Suprapubic skin (tissue), 4 donors: Measurements from ENCODE around the gene MPHOSPH6. TPM values are rescaled to one million over a fixed set of nuclear protein-coding genes. Genes with fewer than 3 reads are reported as not detected.

Source experiments
- DNase-seq, 2 donors: peaks; one replicate each; pipeline ENCODE4 v3.0.0-alpha.2; 2019; ENCODE audit warnings: low spot score in 2 of 2
- H3K27ac ChIP-seq: fragments of 200-600 bp; sonication (generic); one replicate; pipeline ENCODE4 v1.5.1; 2019
- H3K27me3 ChIP-seq: fragments of 200-600 bp; sonication (generic); one replicate; pipeline ENCODE4 v1.5.1; 2019
- H3K36me3 ChIP-seq: fragments of 200-600 bp; sonication (generic); one replicate; pipeline ENCODE4 v1.5.1; 2019
- H3K4me1 ChIP-seq: fragments of 200-600 bp; sonication (generic); one replicate; pipeline ENCODE4 v1.5.1; 2019
- H3K4me3 ChIP-seq: fragments of 200-600 bp; sonication (generic); one replicate; pipeline ENCODE4 v1.5.1; 2019; ENCODE audit warnings: mild to moderate bottlenecking
- H3K9me3 ChIP-seq: fragments of 200-600 bp; sonication (generic); one replicate; pipeline ENCODE4 v1.5.1; 2019
- CTCF ChIP-seq, 2 donors: fragments of 200-600 bp in 1 of 2; fragments of 450-650 bp in 1 of 2; sonication (generic) in 1 of 2; IDR thresholded peaks; one replicate each; pipeline ENCODE4 v1.5.1; 2016 to 2019; ENCODE audit warnings: antibody characterized with exemption in 2 of 2, mild to moderate bottlenecking in 1 of 2, moderate library complexity in 1 of 2
- EP300 ChIP-seq: sonication (generic); formaldehyde crosslinking; IDR thresholded peaks from one replicate; pipeline ENCODE4 v1.6.1; 2017; ENCODE audit warnings: antibody characterized with exemption
- POLR2A ChIP-seq, 2 donors: fragments of 450-650 bp; IDR thresholded peaks; one replicate each; pipeline ENCODE4 v1.6.1; 2017; ENCODE audit warnings: antibody characterized with exemption in 2 of 2, mild to moderate bottlenecking in 2 of 2, moderate library complexity in 2 of 2
- POLR2AphosphoS5 ChIP-seq, 3 donors: sonication (generic); formaldehyde crosslinking; IDR thresholded peaks; one replicate each; pipeline ENCODE4 v1.6.1; 2017; ENCODE audit warnings: antibody characterized with exemption in 3 of 3
- WGBS: methylation state at CpG from one replicate; pipeline ENCODE4 v1.1.5; 2018; 5-methylcytosine and 5-hydroxymethylcytosine counted together
- total RNA-seq, 4 donors: library from RNA; depleted of rRNA; stranded (reverse); fragments of >200 nt; gene quantifications; one replicate each; pipeline ENCODE4 v1.1.0, GENCODE V29; 2016

Gene MPHOSPH6
- total RNA-seq, 4 donors from 2014 or later = 26.2 to 58.0 (median 33.5) TPM

- Histone ChIP-seq H3K36me3 (no peaks in the 10 kb centered on the region), H3K4me3 (no peak overlapping the region), H3K9me3 (no peaks in the 10 kb centered on the region), H3K27me3 (peaks cover 4% of the 10 kb centered on the region), H3K27ac (no peak overlapping the region), H3K4me1 (peaks cover 14% of the 10 kb centered on the region)
- TF ChIP-seq POLR2A (IDR thresholded peaks at IDR 0.05) (no peak), EP300 (no peak), POLR2AphosphoS5 (IDR thresholded peaks at IDR 0.05) (no peak), CTCF (IDR thresholded peaks at IDR 0.05) (no peak)
- DNase-seq = no peak
- WGBS = 88% methylated on average over 2 of the region's 2 CpGs
Observed at GRCh38 chr16:82190386-82190785, 20.4 kb upstream of the MPHOSPH6 start.

GRCh38 chr16:82187829-82188228 is 17.8 kb upstream of the MPHOSPH6 start:
- peaks cover 4% of the 10 kb centered on the region for H3K27me3 ChIP-seq
- H3K4me3 ChIP-seq = no peak overlapping the region
- peaks cover 14% of the 10 kb centered on the region for H3K4me1 ChIP-seq
- DNase-seq = no peak
- TF ChIP-seq POLR2A (IDR thresholded peaks at IDR 0.05) (no peak), CTCF (IDR thresholded peaks at IDR 0.05) (no peak), POLR2AphosphoS5 (IDR thresholded peaks at IDR 0.05) (no peak), EP300 (no peak)
- no peaks in the 10 kb centered on the region for H3K36me3 ChIP-seq
- whole genome bisulfite sequencing = 55% methylated on average over 1 of the region's 1 CpG
- H3K27ac ChIP-seq = no peak overlapping the region
- H3K9me3 ChIP-seq = no peaks in the 10 kb centered on the region

GRCh38 chr16:82185012-82185411 is 15.0 kb upstream of the MPHOSPH6 start:
- no peak overlapping the region for H3K27ac ChIP-seq
- H3K9me3 ChIP-seq = no peaks in the 10 kb centered on the region
- no peak for TF ChIP-seq CTCF (IDR thresholded peaks at IDR 0.05)
- no peak for TF ChIP-seq POLR2A (IDR thresholded peaks at IDR 0.05)
- TF ChIP-seq POLR2AphosphoS5 (IDR thresholded peaks at IDR 0.05) = no peak
- TF ChIP-seq EP300 = no peak
- H3K4me3 ChIP-seq = no peak overlapping the region
- H3K27me3 ChIP-seq = peaks cover 4% of the 10 kb centered on the region
- no peaks in the 10 kb centered on the region for H3K36me3 ChIP-seq
- H3K4me1 ChIP-seq = peaks cover 13% of the 10 kb centered on the region
- DNase-seq = no peak

- no peak overlapping the region for H3K27ac ChIP-seq
- no peak for TF ChIP-seq EP300
- TF ChIP-seq CTCF (IDR thresholded peaks at IDR 0.05) = no peak
- no peak for TF ChIP-seq POLR2AphosphoS5 (IDR thresholded peaks at IDR 0.05)
- TF ChIP-seq POLR2A (IDR thresholded peaks at IDR 0.05) = no peak
- no peak for DNase-seq
- no peaks in the 10 kb centered on the region for H3K36me3 ChIP-seq
- no peaks in the 10 kb centered on the region for H3K9me3 ChIP-seq
- H3K4me3 ChIP-seq = no peak overlapping the region
- H3K4me1 ChIP-seq = peaks cover 5% of the 10 kb centered on the region
- 87% methylated on average over 5 of the region's 5 CpGs for WGBS
- H3K27me3 ChIP-seq = peaks cover 8% of the 10 kb centered on the region
Observed at GRCh38 chr16:82184213-82184612, 14.2 kb upstream of the MPHOSPH6 start.

GRCh38 chr16:82183004-82183397 is 13.0 kb upstream of the MPHOSPH6 start:
- H3K27me3 ChIP-seq = peaks cover 9% of the 10 kb centered on the region
- 88% methylated on average over 1 of the region's 1 CpG for WGBS
- no peak overlapping the region for H3K27ac ChIP-seq
- H3K9me3 ChIP-seq = no peaks in the 10 kb centered on the region
- H3K4me3 ChIP-seq = no peak overlapping the region
- TF ChIP-seq POLR2AphosphoS5 (IDR thresholded peaks at IDR 0.05) (no peak), EP300 (no peak), CTCF (IDR thresholded peaks at IDR 0.05) (no peak), POLR2A (IDR thresholded peaks at IDR 0.05) (no peak)
- DNase-seq = no peak
- H3K4me1 ChIP-seq = no peaks in the 10 kb centered on the region
- no peaks in the 10 kb centered on the region for H3K36me3 ChIP-seq
